HG02970 (cell line): ENCODE data around the gene MUL1.

Experiments used
- ATAC-seq: cut with Tn5 transposase; IDR thresholded peaks from one replicate; pipeline ENCODE4 v1.9.1; 2021; ENCODE audit warnings: mild to moderate bottlenecking, moderate library complexity, moderate number of reproducible peaks; ENCODE audit not compliant: unreplicated experiment, low FRiP score

The MUL1 gene, protein sequence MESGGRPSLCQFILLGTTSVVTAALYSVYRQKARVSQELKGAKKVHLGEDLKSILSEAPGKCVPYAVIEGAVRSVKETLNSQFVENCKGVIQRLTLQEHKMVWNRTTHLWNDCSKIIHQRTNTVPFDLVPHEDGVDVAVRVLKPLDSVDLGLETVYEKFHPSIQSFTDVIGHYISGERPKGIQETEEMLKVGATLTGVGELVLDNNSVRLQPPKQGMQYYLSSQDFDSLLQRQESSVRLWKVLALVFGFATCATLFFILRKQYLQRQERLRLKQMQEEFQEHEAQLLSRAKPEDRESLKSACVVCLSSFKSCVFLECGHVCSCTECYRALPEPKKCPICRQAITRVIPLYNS

DNA sequence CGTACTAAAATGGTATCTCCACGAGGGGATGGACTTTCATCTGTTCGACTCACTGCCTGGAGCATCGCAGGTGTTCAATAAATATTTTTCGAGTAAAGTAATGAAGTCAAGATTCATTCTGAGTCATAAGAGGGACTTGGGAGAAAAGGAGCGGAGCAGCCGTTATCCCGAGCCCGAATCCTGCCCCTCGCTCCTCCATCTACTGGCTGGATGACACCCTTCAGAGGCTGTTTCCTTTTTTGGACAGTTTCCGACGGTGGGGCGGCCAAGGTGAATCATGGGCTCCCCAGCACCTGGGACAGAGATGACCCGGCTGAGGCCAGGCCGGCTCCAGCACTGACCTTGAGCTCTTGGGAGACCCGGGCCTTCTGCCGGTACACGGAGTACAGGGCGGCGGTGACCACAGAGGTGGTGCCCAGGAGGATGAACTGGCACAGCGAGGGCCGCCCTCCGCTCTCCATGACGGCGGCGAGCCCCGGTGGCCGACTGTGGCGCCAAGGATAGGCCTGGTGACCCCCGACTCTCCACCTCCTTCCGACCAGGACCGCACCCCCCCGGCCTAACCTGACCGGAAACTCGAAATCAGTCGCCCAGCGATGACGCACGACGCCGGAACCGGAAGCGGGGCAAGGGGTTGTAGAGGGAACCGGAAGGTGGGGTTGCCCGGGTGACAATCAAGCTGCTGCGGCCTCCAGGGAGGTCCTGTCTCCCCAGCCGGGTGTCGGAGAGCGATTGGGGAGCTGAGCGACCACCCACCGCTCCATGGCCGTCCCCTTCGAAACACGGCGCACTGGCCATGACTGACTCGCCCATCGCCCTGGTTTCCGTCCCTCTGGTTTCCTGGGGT, at the start of gene MUL1:
Gene MUL1 (minus strand): TSS at position 588 of the 847 bp plus-strand sequence. CDS start 127 bp downstream, at position 461.
- ATAC-seq, result peak; percentile 84

DNA sequence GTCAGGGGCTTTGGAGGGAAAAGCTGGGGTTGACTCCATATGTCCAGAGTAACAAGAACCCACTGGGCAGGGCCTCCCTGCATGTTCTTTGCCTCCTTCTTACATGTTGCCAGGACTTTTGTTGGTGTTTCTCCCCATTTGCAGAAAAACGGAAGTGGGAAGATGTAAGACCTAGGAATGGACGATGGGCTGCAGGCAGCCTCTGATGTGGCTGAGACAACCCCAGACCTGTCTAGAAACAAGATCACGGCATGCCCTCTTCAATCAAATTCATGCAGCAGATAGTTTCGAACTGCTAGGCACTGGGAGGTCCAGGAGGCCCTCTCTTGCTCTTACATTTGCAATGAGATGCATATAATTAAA, 47.8 kb upstream of the MUL1 start:
- ATAC-seq, result no peak

DNA sequence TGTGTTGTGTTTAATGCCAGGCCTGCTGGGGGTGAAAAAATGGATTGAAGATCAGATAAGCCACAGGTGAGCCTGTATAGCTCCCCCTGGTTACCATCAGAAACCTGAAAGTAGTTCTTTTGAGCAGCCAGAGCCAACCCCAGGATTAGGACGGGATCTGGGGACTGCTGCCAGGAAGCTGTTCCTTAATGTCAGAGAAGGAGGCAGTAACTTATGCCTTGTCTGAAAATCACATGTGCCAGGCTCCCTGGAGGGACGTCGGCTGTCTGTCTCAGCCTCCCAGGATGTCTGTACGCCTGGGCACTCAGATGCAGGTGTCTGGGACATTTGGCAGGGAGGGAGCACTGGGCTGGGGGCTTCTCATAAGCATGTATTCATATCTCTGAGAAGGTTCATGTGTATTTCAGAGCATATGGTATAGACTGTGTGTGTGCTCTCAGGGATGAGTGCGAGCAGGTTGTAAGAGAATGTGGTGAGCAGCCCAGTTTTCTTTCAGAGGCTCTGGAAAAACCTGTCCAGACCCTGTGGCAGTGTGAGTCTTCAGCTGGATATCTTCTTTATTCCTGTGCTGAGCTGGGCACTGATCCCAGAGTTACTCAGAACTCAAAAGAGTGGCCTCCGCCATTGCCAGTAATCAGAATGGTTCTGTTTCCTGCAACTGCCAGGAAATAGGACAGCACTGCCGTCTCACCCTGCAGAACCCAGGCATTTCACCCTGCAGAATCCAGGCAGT, 47.2 kb upstream of the MUL1 start:
- no peak for ATAC-seq

DNA sequence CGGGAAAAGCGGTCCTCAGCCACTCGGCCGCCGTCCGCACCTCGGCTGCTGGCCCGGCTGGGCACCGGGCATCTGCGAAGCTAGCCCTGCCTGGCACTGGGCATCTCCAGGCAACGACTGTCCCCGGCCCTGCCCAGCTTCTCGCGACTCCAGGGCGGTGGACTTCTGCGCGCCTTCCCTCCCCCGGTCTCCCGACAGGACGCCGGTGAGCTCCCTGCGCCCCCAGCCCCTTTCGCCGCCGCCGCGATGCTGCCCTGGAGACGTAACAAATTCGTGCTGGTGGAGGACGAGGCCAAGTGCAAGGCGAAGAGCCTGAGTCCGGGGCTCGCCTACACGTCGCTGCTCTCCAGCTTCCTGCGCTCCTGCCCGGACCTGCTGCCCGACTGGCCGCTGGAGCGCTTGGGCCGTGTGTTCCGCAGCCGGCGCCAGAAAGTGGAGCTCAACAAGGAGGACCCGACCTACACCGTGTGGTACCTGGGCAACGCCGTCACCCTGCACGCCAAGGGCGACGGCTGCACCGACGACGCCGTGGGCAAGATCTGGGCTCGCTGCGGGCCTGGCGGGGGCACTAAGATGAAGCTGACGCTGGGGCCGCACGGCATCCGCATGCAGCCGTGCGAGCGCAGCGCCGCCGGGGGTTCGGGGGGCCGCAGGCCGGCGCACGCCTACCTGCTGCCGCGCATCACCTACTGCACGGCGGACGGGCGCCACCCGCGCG, 44.9 kb upstream of the MUL1 start:
- no peak for ATAC-seq

DNA sequence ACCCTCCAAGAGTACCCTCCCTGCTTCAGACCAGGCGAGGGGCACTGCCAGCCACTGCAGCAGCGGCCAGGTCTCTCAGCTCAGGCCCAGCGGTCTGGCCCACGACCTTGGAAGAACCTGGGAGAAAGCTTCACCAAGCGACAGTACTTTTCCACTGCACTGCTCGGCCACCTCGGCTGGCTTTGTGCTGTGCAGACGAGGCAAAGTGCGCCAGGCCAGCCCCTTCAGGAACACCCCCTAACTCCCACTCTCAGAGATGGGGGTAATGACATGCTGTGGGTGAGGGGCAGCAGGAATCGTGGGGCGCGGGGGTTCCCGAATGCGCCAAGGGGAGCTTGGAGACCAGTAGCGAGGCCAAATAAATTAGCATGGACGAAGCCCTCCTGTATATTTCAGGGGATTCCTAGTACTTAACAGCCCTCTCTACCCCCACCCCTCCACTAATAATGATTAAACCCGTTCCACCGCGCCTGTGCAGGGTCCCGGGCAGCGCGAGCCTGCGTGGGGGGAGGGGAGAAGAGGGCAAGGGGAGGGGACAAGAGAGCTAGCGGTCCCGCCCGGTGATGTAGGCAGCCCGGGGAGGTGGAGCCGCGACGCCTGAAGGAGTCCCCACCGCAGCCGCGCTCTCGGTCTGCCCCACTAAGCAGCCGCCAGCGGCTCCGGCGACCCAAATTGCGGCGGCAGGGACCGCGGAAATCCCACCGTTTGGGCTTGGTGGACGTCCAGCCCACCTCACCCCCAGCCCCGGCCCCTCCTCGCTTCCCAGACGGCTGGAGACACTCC, 44.2 kb upstream of the MUL1 start, which contains the start of gene FAM43B:
Gene FAM43B (plus strand): TSS at position 629 of the 783 bp plus-strand sequence. CDS start 401 bp downstream, outside the sequence.
- ATAC-seq, result no peak

DNA sequence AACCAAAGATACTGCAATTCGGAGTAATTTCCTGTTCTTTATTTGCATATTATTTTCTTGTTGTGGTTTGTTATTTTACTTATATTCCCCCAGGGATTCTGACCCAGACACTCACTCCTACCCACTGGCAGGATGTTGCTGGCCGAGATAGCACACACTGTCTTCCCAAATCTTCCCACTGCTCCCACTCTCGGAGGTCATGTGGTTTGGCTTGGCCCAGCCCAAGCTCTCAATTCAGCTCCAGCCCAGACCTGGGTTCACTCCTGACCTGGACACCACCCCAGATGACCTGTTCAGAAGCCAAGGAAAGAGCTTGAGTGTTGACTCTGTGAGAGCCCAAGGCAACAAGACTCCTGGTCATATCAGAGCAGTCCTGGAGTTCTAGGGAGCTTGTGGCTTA, 43.2 kb upstream of the MUL1 start:
- ATAC-seq, result no peak

DNA sequence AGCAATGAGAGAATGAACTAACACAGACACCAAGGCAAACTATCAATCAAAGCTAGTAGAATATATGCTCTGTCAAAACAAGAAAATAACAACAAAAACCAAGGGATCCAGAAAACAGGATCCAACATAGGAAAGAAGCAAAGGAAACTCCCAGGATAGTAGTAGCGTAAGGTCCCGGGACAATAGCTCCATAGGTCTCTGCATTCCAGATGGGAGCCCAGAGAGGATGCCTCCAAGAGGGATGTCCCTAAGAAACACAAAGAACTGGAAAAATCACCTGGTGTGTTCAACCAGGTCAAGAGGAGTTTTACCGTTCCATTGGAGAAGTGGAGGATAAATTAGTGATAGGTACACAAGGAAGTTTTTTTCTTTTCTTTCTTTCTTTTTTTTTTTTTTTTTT, 38.7 kb upstream of the MUL1 start:
- ATAC-seq, result no peak

DNA sequence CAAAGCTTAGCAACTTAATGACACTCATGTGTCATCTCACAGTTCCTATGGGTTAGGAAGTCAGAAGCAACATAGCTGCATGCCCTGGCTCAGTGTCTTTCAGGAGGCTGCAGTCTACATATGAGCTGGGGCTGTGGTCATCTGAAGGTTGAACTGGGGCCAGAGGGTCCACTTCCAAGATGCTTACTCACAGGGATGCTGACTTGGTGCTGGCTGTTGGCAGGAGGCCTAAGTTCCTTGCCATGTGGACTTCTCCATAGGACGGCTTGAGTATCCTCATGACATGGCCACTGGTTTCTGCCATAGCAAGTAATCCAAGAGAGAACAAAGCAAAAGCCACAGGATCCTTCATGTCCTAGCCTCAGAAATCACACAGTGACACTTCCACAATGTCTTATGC, 32.3 kb upstream of the MUL1 start:
- ATAC-seq, result no peak

DNA sequence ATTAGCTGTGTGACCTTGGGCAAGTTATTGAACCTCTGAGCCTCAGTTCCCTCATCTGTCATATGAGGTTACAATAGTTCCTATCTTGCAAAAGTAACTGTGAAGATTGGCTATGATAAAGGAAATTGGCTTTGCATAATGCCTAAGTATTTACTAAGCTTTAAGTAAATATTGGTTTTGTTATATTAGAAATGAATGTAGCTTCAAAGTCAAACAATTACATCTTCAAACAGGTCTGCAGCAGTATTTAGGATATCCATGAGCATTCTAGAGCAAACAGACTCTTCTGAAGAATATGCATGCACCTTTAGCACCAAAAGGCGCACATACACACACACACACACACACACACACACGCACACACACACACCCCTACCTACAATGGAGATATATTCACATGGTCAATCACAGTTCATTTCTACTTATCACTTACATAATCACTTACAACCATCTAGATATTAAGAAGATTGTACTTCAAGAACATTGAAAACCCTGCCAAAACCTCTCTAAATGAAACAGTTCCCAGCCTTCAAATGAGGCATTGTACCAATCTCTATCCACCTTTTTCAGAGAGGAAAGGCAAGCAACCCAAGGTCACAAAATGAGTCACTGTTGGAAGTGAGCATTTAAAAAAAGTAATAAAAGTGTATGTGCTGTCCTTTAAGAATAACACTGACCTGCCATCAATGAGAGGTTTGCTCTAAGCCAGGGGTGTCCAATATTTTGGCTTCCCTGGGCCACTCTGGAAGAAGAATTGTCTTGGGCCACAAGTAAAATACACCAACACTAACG, 31.0 kb upstream of the MUL1 start:
- no peak for ATAC-seq

DNA sequence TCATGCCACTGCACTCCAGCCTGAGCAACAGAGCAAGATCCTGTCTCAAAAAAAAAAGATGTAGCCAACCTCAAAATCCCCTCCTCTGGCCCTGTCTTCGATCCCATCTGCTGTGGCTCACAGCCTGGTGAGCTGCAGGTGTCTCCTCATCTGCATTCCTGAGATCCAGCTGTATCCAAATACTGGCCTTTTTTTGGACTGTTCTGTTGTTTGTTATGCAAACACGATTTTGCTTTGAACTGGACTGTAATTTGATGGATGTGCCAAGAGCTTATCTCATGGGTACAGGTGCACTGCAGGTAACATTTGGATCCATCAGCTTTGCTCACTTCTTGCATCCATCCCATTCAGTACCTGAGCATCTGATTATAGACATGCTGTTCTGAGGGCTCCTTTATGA, 30.3 kb upstream of the MUL1 start:
- ATAC-seq, result no peak

DNA sequence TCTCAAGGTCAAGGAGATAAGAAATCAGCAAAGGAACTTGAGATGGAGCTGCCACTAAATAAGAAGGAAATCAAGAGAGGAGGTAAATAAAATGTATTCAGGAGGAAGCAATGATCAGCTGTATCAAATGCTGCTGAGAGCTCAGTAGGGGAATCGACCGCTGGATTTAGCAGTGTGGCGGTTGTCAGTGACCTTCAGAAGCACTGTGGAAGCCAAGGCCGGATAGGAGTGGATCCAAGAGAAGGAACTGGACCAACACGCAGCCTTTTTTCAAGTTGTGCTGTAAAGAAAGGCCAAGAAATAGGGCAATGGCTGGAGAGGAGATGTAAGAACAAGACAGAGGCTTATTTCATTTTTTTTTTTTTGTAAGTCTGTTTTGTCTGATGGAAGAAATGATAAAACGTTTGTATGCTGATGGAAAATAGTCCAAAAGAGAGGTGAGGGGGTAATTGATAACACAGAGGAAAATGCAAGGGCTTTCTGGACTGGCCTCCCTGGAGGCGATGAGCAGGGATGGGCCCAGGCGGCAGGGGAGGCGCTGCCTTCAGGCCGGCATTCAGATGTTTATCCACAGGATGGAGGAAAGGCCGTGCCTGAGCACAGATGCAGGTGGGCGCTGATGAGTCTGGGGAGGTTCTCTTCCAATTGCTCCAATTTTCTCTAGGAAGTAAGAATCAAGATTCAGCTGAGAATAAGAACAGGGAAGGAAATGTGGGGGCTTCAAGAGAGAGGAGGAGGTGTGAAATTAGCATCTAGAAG, 26.9 kb upstream of the MUL1 start:
- ATAC-seq, result no peak

DNA sequence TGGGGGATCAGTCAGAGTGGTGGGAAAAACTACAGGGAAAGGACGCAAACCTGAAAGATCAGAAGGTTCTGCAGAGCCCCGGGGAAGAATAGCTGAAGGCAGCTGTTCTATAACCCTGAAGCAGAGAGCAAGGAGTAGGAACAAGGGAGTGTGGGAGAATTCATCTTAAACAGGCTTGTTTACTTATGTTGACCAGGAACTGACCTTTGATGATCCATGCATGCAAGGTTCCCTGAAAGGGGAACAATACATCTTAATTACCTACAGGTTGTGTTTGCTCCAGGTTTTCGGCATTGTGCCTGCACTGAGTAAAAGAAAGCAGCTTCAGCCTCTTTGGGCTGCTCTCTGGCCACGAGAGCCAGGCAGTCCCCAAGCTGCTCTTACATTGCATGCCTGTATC, 25.7 kb upstream of the MUL1 start:
- ATAC-seq, result no peak

DNA sequence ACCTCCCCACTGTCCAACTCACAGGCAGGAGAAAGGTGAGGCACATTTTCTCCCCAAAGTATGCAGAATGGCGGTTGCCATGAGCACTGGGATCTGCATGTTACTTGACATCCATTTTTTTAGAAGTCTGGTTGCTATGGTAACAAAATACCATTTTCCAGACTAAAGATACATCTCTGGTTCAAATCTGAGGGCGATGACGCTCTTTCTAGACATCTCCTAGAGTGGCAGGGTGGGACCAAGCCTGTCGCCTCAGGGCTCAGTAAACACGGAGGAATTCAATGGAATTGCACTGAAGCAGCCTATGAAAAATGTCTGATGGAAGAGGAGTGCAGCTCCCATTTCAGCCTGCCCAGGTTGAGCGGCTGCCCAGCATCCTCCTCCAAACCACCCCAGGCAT, 22.9 kb upstream of the MUL1 start:
- ATAC-seq, result no peak

DNA sequence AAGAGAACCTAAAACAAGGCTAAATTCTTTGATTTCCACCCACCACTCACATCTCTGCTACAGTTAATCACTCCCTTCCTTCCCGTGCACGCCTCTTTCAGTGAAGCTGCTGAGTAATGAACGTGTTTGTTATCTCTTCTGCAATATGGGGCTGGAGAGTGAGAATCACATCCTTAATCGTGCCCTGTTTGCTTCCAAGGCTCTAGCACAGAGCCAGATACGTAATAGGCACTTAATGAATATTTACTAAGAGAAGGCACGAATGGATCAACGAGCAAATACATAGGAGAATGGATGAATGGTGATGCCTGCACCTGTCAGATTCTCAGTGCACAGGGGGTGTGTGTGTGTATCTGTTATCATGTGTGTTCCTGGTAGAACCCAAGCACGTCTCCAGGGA, 22.4 kb upstream of the MUL1 start:
- no peak for ATAC-seq

DNA sequence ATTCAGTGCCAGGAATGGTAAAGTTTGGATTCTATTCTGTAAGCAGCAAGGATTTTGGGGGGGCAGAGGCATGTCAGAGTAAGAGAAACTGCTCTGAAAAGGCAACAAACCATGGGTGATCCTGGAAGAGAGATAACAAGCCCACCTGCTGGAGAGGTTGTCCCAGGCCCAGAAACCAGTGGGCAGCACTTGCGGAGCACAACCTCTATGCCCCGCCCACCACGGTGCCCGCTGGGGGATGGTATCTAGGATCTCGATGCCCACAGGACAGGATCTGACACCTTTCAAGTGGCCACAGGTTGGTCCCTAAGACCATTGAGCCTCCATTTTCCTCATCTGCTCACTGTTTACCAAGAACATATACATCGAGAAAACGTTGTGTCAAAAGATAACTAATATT, 20.3 kb upstream of the MUL1 start:
- no peak for ATAC-seq

DNA sequence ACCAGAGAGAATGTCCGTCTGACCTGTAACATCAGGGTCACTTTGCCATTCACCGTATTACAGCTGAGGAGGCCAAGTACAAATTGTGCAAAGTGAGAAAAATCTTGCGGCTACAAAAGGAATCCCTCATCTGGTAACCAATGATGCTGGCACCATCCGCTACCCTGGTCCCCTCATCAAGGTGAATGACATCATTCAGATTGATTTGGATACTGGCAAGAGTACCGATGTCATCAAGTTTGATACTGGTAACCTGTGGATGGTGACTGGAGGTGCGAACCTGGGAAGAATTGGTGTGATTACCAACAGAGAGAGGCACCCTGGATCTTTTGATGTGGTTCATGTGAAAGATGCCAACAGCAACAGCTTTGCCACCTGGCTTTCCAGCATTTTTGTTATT, 18.3 kb upstream of the MUL1 start:
- ATAC-seq, result no peak

DNA sequence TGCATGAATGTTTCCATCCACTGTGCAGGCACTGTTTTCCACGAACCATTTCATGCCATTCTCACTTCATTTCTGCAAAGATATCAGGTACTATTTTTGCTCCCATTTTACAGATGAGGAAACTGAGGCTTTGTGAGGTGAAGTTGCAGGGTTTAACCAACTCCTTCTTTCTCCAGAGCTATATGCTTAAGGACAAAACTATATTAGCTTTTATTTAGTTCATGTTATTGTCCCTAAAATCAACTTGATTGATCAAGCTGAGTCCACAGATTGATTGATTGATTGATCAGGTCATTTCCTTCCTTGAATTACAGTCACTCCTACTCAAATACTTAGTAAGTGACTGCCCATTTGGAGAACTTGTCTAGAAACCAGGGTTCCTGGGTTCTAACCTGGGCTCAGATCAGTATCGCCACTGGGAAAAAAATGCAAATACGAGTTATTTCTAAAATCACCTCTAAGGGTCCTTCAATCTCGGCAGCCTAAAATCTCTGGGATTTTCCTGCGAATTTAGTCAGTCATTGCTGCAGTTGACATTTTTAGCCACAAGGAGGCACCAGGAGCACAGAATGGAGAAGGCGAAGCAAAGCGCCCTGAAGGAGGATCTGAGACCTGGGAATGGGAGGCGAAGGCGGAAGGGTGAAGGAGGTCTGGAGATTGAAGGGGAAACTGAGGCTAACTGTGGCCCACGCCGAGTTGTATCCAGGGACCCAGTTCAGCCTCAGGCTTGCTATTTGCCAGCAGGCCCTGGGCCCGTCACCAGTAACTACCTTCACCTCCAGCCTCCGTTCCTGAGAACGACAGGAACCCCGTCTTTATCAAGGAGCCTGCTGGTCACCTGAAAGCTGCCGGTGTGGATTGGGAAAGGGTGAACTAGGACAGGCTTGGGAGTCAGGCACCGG, 14.3 kb upstream of the MUL1 start:
- no peak for ATAC-seq
